Measurements from ENCODE around the gene SNAP47. TPM values are rescaled to one million over a fixed set of nuclear protein-coding genes. Genes with fewer than 3 reads are reported as not detected.

SNAP47 gene
- total RNA-seq, 2 donors from 2014 or later: 51.6 to 74.7 TPM

- no peak for DNase-seq (ENCODE audit: low spot score)
- Histone ChIP-seq H3K27ac (no peak overlapping the region), H3K36me3 (no peaks in the 10 kb centered on the region), H3K9me3 (no peaks in the 10 kb centered on the region), H3K4me3 (no peak overlapping the region), H3K27me3 (replicated peaks; ENCODE audit: insufficient read depth) (no peaks in the 10 kb centered on the region), H3K4me1 (replicated peaks) (peaks cover 2% of the 10 kb centered on the region)
- 82% methylated on average over 19 of the region's 19 CpGs for WGBS
- TF ChIP-seq POLR2A (IDR thresholded peaks at IDR 0.05): no peak
- intact Hi-C loops (cut with DNase I): loop anchor here (10.0 kb wide), 2 partner anchors 118 to 318 kb away; partner anchors contain the start of gene ARF1
Measured at GRCh38 chr1:227766653-227767277, 31.5 kb downstream of the SNAP47 start.

DNA sequence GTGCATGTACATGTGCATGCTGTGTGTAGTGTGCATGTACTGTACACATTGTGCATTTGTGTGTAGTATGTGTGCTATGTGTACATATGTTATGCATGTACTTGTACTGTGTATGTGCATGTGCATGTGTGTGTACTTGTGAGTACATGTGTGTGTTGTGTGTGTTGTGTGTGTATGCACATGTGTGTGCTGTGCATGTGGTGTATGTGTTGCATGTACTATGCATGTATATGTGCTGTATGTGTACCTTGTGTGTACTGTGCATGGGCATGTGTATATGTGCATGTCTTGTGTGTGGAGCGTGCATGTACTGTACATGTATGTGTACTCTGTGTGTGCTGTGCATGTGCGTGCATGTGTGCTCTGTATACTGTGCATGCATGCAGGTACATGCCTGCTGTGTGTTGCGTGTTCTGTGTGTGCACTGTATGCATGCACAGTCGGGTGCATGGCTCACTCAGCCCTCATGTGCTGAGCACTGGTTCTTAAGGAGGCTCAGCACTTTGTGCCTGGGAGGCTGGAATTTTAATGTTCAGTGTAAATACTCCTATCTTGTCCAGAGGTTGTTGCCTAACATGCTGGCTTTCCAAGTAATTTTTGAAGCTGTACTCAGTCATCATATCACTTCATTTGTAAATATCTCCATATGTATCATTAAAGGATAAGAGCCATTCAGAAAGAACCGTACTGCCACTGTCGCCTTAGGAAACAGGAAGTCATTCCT is 32.3 kb downstream of the SNAP47 start:
- H3K4me1 ChIP-seq (replicated peaks): peaks cover 2% of the 10 kb centered on the region
- H3K27ac ChIP-seq: no peak overlapping the region
- intact Hi-C loops (cut with DNase I): loop anchor here (10.0 kb wide), 2 partner anchors 117 to 317 kb away; partner anchors contain the start of gene ARF1
- no peaks in the 10 kb centered on the region for H3K9me3 ChIP-seq
- DNase-seq (ENCODE audit: low spot score): no peak
- no peaks in the 10 kb centered on the region for H3K27me3 ChIP-seq (replicated peaks; ENCODE audit: insufficient read depth)
- WGBS: 81% methylated on average over 6 of the region's 6 CpGs
- TF ChIP-seq POLR2A (IDR thresholded peaks at IDR 0.05): no peak
- TF ChIP-seq CTCF (IDR thresholded peaks at IDR 0.05): no peak
- H3K4me3 ChIP-seq: no peak overlapping the region
- no peaks in the 10 kb centered on the region for H3K36me3 ChIP-seq

DNA sequence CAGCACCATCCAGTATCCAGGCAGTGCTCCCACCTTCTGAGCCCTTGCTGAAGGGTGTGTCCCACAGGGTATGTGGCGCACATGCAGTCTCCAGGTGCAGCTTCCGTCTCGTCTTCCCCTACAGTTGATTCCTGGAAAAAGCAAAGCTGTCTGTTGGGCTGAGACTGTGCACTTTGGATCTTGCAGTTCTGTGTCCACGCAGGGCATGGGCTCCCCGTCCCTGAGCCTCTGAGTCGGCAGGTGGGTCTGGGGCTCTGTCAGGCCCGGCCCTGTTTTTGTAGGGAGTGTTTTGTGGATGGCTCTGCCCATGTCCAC is 32.8 kb downstream of the SNAP47 start:
- TF ChIP-seq POLR2AphosphoS5 (IDR thresholded peaks at IDR 0.05): no peak
- no peak for TF ChIP-seq POLR2A (IDR thresholded peaks at IDR 0.05)
- TF ChIP-seq CTCF (IDR thresholded peaks at IDR 0.05): no peak
- H3K4me3 ChIP-seq: no peak overlapping the region
- H3K27me3 ChIP-seq (replicated peaks; ENCODE audit: insufficient read depth): no peaks in the 10 kb centered on the region
- intact Hi-C loops (cut with DNase I): loop anchor here (10.0 kb wide), 2 partner anchors 117 to 317 kb away; partner anchors contain the start of gene ARF1
- no peaks in the 10 kb centered on the region for H3K36me3 ChIP-seq
- H3K4me1 ChIP-seq (replicated peaks): no peaks in the 10 kb centered on the region
- 97% methylated on average over 7 of the region's 7 CpGs for WGBS
- no peaks in the 10 kb centered on the region for H3K9me3 ChIP-seq
- H3K27ac ChIP-seq: no peak overlapping the region
- no peak for DNase-seq (ENCODE audit: low spot score)

DNA sequence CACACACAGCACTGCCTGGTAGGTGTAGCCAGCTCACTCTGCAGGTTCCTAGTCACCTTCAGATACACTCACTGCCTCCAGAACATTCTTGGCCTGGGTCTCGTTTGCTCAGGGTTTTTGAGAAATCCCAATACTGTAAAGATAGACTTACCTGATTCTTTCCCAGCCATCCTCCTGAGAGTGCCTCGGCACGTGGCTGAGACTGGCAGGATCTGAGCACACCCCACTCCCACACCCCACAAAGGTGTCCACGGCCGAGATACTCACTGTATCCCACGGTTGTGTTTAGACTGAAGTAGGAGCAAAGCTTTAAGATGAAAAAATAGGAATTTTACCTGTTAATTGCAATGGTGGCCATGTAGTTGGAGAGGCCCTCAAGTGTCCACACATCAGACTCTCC is 33.4 kb downstream of the SNAP47 start:
- H3K4me1 ChIP-seq (replicated peaks): no peaks in the 10 kb centered on the region
- intact Hi-C loops (cut with DNase I): loop anchor here (10.0 kb wide), 2 partner anchors 116 to 316 kb away; partner anchors contain the start of gene ARF1
- no peaks in the 10 kb centered on the region for H3K36me3 ChIP-seq
- TF ChIP-seq POLR2A (IDR thresholded peaks at IDR 0.05) (no peak), CTCF (IDR thresholded peaks at IDR 0.05) (no peak), POLR2AphosphoS5 (IDR thresholded peaks at IDR 0.05) (no peak)
- no peaks in the 10 kb centered on the region for H3K9me3 ChIP-seq
- no peak overlapping the region for H3K27ac ChIP-seq
- H3K4me3 ChIP-seq: no peak overlapping the region
- DNase-seq (ENCODE audit: low spot score): no peak
- H3K27me3 ChIP-seq (replicated peaks; ENCODE audit: insufficient read depth): no peaks in the 10 kb centered on the region
- WGBS: 90% methylated on average over 6 of the region's 6 CpGs

DNA sequence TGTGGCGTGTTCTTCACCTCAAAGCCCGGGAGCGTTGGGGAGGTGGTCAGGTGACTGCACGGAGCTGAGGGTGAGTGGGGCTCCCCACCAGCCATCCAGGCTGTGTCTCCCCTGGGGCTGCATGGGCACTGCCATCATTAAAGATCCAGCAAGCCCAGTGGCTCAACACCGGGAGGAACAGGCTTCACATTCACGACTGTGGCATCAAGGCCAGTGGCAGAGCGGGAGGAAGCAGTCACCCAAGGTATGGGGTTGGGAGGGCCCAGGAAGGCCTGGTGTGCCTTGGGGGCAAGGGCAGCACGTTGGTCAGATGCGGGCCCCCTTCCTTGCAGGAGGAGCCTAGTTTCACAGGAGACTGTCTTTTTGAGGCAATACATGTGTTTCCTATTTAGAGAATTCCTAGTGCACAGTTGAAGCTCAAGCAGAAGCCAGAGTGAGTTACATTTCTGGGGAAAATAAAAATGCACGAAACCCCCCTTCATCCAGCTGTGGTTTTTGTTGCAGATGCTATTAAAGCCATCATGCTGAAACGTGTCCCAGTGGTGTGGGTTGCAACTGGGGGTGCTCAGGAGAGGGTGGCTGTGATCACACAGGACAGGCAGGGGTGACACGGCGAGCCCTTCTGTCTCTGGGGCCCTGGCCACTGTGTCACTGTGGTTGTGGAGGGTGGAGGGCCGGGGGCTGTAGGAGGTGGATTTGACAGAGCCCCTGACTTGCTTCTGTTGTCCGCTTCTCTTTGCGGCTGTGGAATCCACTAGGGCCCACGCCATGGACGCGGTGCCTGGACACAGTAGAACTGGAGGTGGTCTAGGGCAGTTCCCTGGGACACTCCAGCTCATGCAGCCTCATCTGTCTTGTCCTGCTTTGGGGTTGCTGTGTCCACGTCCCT is 34.1 kb downstream of the SNAP47 start:
- Histone ChIP-seq H3K36me3 (no peaks in the 10 kb centered on the region), H3K4me3 (no peak overlapping the region), H3K4me1 (replicated peaks) (no peaks in the 10 kb centered on the region), H3K27ac (no peak overlapping the region), H3K27me3 (replicated peaks; ENCODE audit: insufficient read depth) (no peaks in the 10 kb centered on the region), H3K9me3 (no peaks in the 10 kb centered on the region)
- no peak for DNase-seq (ENCODE audit: low spot score)
- intact Hi-C loops (cut with DNase I): loop anchor here (10.0 kb wide), 2 partner anchors 116 to 316 kb away; partner anchors contain the start of gene ARF1
- WGBS: 88% methylated on average over 20 of the region's 20 CpGs
- no peak for TF ChIP-seq POLR2AphosphoS5 (IDR thresholded peaks at IDR 0.05)
- TF ChIP-seq POLR2A (IDR thresholded peaks at IDR 0.05): no peak
- no peak for TF ChIP-seq CTCF (IDR thresholded peaks at IDR 0.05)

Measured in prostate gland (tissue), 2 donors.